ENCODE data around the gene MTMR2.

The MTMR2 gene

GRCh38 chr11:95923728-95924413 is at the start of gene MTMR2:
Gene MTMR2 (minus strand): TSS chr11:95924107. CDS start chr11:95923954, 153 bp downstream.
- DNase-seq: peak; percentile 75

GRCh38 chr11:95972060-95972459 is 48.2 kb upstream of the MTMR2 start:
- no peak for DNase-seq

DNA sequence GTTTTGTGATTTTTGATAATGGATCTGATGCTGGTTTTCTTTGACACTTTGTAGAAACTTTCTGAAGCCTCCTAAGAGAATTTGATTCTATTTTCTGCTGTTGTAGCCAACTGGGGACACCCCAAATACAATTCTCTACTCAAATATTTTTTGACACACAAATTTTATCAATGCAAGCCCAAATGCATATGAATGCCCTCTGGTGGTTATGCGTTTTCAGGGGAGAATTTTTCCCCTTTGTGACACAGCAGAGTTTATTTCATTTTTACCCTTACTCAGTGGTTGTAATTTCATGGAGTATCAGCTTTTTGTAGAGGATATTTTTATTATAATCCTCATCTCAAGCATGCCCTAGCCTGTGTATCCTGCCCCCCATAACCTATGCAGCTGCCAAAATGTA is 44.7 kb upstream of the MTMR2 start:
- DNase-seq: no peak

GRCh38 chr11:95964281-95964680 is 40.4 kb upstream of the MTMR2 start:
- DNase-seq: no peak

GRCh38 chr11:95961758-95962157 is 37.9 kb upstream of the MTMR2 start:
- DNase-seq: no peak

DNA sequence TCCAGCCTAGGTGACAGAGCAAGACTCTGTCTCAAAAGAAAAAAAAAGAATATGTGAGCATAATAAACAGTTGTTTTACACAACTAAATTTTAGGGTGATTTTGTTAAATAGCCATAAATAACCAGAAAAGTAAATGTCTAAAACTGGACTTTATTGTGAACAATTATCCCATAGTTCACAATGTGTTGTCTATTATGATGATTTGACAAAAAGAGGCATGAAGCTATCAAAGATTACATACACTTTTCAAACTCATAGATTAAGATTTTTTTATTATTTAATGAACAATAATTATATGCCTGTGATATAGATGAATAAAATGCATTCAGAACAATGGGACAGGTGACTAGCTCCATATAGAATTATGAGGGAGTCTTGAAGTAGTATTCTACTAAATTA is 27.0 kb upstream of the MTMR2 start:
- DNase-seq: no peak

- no peak for DNase-seq
Observed at GRCh38 chr11:95948637-95949036, 24.7 kb upstream of the MTMR2 start.

- DNase-seq: no peak
Observed at GRCh38 chr11:95944623-95945022, 20.7 kb upstream of the MTMR2 start.

DNA sequence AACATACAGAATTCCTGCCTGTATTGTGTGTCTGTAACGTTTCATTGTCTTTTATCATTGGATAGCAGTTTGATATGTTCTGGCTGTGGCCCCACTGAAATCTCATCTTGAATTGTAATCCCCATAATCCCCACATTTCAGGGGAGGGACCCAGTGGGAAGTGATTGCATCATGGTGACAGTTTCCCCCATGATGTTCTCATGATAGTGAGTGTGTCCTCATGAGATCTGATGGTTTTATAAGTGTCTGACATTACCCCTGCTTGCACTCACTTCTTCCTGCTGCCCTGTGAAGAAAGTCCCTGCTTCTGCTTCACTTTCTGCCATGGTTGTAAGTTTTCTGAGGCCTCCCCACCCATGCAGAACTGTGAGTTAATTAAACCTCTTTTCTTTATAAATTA is 19.6 kb upstream of the MTMR2 start:
- no peak for DNase-seq

DNA sequence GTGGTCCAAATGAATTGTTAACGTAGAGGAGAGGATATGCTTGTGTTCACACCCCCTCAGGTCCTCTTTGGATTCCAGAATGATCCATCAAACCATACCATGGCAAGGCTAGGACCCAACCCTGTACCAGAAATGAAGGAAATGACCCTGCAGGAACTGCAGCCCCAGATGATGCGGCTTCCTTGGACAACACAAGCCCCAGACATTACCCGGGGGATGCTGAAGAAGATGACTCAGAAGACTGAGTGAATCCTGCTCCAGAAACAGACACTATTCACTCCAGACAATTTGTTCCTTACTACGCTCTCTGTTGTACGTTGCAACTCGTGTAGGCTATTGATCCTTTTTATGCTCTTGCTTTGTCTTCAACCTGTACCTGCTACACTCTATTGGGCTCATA is 15.2 kb upstream of the MTMR2 start:
- DNase-seq: no peak

- DNase-seq: no peak
Observed at GRCh38 chr11:95937358-95937757, 13.5 kb upstream of the MTMR2 start.

GRCh38 chr11:95933594-95933993 is 9.7 kb upstream of the MTMR2 start:
- DNase-seq: no peak

- no peak for DNase-seq
Observed at GRCh38 chr11:95931916-95932315, 8.0 kb upstream of the MTMR2 start.

DNA sequence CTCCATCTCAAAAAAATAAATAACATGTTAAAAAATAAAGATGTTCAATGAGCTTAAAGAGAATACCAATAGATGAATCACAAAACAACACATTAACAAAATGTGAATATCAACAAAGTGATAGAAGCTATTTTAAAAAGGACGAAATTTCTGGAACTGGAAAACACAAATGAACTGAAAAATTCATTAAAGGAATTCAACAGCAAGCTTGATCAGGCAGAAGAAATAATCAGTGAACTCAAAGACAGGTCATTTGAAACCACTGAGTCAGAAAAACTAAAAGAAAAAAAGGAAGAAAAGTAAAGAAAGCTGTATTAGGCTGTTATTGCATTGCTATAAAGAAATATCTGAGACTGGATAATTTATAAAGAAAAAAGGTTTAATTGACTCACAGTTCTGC is 7.0 kb upstream of the MTMR2 start:
- no peak for DNase-seq

GRCh38 chr11:95926726-95927125 is 2.8 kb upstream of the MTMR2 start:
- no peak for DNase-seq

DNA sequence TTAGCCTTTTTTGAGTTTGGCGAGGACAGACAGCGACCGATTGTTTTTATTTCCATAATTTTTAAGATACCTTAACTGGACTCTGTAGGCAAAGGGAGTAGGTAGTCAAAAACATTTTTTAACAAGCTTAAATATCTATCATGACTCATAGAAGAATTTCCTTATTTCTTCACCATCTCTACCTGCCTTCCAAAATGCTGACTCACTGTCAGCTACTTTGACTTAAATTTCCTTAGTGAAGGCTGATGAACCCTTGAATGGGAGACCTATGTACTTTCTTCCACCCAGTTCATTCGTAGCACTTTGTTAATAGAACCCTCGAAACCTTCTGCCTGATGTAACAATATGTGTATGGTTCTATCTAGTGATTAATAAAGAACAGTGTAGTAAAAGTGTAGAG is 1.1 kb upstream of the MTMR2 start:
- no peak for DNase-seq

DNA sequence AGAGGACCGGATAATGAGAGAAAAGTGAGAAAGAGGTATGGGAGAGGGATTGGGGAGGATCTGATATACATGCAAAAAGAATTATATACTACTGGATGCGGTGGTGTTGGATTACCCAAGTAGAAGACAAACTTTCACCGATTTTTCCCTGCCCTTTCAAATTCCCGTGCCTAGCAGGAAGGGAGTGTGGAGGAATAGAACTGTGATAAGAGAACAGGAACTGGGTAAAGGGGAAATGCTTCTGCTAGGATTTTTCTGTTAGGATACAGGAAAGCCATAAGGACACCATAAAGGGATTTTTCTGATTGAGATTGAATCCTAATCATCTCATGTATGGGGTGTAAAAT is 480 bp upstream of the MTMR2 start:
- DNase-seq: peak; percentile 75

- no peak for DNase-seq
Observed at GRCh38 chr11:95923439-95923727, 524 bp downstream of the MTMR2 start.

DNA sequence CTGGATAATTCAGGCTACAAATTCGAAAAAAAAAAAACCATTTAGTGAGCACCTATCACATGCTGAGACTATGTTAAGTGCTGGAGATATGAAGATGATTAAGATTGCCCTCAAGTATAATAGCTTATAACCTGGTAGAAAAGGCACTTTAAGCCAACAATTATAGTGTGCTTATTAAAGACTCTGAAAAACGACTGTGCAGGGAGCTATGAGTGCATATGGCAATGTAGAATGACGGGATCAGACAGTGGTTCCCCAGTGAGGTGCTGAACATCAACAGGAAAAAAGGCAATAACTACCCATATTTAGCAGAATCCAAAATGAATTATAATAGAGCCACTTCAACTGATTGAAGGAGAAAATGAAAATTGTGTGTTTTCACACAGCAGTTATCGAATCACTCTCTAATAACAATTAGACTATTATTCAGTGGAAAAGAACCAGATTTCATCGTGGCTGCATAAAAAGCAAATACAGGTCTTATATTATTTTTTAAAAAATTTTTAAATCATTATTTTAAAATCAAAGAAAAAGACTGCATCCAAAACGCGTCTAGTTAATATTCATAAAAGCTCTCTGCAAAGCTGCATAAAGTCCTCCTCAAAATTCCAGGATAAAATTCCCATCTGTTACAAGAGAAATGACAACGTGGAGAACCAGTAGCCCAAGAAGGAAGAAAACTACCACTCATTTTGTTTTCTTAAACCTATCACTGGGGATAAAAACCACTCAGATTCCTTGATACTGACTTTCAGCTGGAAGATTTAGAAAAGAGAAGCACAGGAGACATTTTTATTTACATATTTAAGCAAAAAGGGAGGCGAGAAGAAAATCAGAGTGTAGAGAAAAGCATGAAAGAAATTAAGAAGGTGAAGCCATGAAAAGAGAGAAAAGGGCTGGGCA is 1.1 kb downstream of the MTMR2 start:
- no peak for DNase-seq

GRCh38 chr11:95922099-95922498 is 1.8 kb downstream of the MTMR2 start:
- DNase-seq: no peak

DNA sequence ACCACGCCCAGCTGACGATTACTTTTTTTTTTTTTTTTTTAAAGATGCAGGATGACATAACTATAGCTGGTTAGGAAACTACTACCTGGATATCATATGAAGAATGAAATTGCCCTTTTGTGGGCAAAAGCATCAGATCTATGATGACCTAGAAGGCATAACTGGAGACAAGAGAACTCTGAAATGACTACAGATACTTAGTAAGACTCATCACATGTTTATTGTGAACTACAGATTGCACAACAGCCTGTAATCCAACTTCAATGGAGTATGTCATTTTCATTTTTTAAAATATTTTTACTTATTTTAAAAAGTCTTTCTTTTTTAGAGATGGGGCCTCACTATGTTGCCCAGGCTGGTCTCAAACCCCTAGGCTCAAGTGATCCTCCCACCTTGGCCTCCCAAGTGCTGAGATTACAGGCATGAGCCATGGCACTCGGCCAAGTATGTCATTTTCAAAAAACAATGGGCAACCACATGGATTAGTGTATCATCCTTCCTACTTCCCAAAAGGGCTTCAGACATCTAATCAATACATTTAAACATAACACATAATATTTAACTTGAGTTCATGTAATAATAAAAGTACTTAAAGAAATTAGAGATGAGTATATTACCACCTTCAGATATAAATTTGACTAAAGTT is 3.3 kb downstream of the MTMR2 start:
- no peak for DNase-seq

- DNase-seq: no peak
Observed at GRCh38 chr11:95919514-95919913, 4.4 kb downstream of the MTMR2 start.

DNA sequence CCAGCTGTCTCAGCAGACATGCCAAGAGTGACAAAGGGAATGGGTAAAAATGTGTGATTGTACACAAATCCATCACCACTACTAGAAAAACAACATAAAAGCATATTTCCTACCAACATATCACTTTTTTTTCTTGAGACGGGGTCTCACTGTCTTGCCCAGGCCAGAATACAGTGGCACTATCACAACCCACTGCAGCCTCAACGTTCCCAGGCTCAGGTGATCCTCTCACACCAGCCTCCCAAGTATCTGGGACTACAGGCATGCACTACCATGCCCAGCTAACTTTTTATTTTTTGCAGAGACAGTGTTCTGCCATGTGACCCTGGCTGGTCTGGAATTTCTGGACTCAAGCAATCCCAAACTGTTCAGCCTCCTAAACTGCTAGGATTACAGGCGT is 5.2 kb downstream of the MTMR2 start:
- no peak for DNase-seq

DNA sequence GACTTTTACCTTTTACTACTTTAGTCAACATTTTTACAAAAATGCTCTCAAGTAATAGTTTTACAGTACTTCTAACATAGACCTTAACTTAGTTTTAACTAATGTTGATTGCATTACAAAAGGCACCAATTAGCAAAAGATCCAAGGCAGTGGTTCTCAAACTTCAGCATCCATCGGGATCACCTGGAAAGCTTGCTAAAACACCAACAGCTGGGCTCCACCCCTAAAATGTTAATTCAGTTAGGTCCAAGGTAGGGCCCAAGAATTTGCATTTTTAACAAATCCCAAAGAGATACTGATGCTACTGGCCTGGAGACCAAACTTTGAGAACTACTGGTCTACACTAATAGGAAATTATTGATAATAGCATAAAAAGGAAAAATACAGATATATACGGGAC is 5.9 kb downstream of the MTMR2 start:
- DNase-seq: no peak
